ENCODE measurements around the gene POU2AF2. TPM values are rescaled to one million over a fixed set of nuclear protein-coding genes. Genes with fewer than 3 reads are reported as not detected.

The POU2AF2 gene
- total RNA-seq (not detected), polyA plus RNA-seq (not detected)

- H3K9me3 Mint-ChIP-seq = peaks cover 0 to 4% (median 0%) of the 10 kb centered on the region in 7 donors
- H3K27ac Mint-ChIP-seq = no peak within 1 kb of the TSS
- ATAC-seq (ENCODE audit: low read depth in 2 of 2) = no peak
- peaks cover 25% of the 10 kb centered on the region for H3K27me3 Mint-ChIP-seq
- Histone ChIP-seq H3K4me1 (ENCODE audit: control insufficient read depth, insufficient read depth, low read length, poor library complexity, severe bottlenecking) (no peaks in the 10 kb centered on the region), H3K27me3 (ENCODE audit: control insufficient read depth, insufficient read depth, low read length) (peaks cover 10% of the 10 kb centered on the region), H3K9me3 (ENCODE audit: control insufficient read depth in 2 of 2, low read length in 2 of 2) (no peaks in the 10 kb centered on the region), H3K36me3 (ENCODE audit: control insufficient read depth, insufficient read depth, low read length) (no peaks in the 10 kb centered on the region), H3K4me3 (ENCODE audit: low read depth, low read length) (no peak within 1 kb of the TSS), H3K27ac (ENCODE audit: insufficient read depth, low read length, poor library complexity, severe bottlenecking) (no peak within 1 kb of the TSS)
- H3K4me1 Mint-ChIP-seq = no peaks in the 10 kb centered on the region
- H3K4me3 Mint-ChIP-seq = no peak within 1 kb of the TSS
- no peak for DNase-seq
- no peaks in the 10 kb centered on the region for H3K36me3 Mint-ChIP-seq
These were observed at the start of gene POU2AF2 for GRCh38 chr11:111245425-111245824. Gene POU2AF2, plus strand, starts transcription at chr11:111245725. Its CDS starts 129 bp downstream, at chr11:111245854.

- peaks cover 0 to 3% (median 0%) of the 10 kb centered on the region in 7 donors for H3K9me3 Mint-ChIP-seq
- Histone ChIP-seq H3K4me3 (ENCODE audit: low read depth, low read length) (no peak overlapping the region), H3K9me3 (ENCODE audit: control insufficient read depth in 2 of 2, low read length in 2 of 2) (no peaks in the 10 kb centered on the region), H3K36me3 (ENCODE audit: control insufficient read depth, insufficient read depth, low read length) (no peaks in the 10 kb centered on the region), H3K4me1 (ENCODE audit: control insufficient read depth, insufficient read depth, low read length, poor library complexity, severe bottlenecking) (no peaks in the 10 kb centered on the region), H3K27me3 (ENCODE audit: control insufficient read depth, insufficient read depth, low read length) (peaks cover 5% of the 10 kb centered on the region), H3K27ac (ENCODE audit: insufficient read depth, low read length, poor library complexity, severe bottlenecking) (no peak overlapping the region)
- H3K4me3 Mint-ChIP-seq = no peak overlapping the region
- H3K4me1 Mint-ChIP-seq = no peaks in the 10 kb centered on the region
- ATAC-seq (ENCODE audit: low read depth in 2 of 2) (no peak), DNase-seq (no peak)
- no peak overlapping the region for H3K27ac Mint-ChIP-seq
- peaks cover 11% of the 10 kb centered on the region for H3K27me3 Mint-ChIP-seq
- no peaks in the 10 kb centered on the region for H3K36me3 Mint-ChIP-seq
These were observed 45.5 kb upstream of the POU2AF2 start for GRCh38 chr11:111200010-111200534.

GRCh38 chr11:111204211-111204610 is 41.3 kb upstream of the POU2AF2 start:
- Histone ChIP-seq H3K4me1 (ENCODE audit: control insufficient read depth, insufficient read depth, low read length, poor library complexity, severe bottlenecking) (no peaks in the 10 kb centered on the region), H3K27me3 (ENCODE audit: control insufficient read depth, insufficient read depth, low read length) (peaks cover 4% of the 10 kb centered on the region), H3K4me3 (ENCODE audit: low read depth, low read length) (no peak overlapping the region), H3K36me3 (ENCODE audit: control insufficient read depth, insufficient read depth, low read length) (no peaks in the 10 kb centered on the region), H3K9me3 (ENCODE audit: control insufficient read depth in 2 of 2, low read length in 2 of 2) (no peaks in the 10 kb centered on the region), H3K27ac (ENCODE audit: insufficient read depth, low read length, poor library complexity, severe bottlenecking) (no peak overlapping the region)
- Mint-ChIP-seq H3K4me1 (no peaks in the 10 kb centered on the region), H3K4me3 (no peak overlapping the region), H3K27ac (no peak overlapping the region), H3K9me3 (no peaks in the 10 kb centered on the region), H3K36me3 (no peaks in the 10 kb centered on the region), H3K27me3 (peaks cover 9% of the 10 kb centered on the region)
- ATAC-seq (ENCODE audit: low read depth in 2 of 2) (no peak), DNase-seq (no peak)

GRCh38 chr11:111205632-111206385 is 39.7 kb upstream of the POU2AF2 start:
- no peaks in the 10 kb centered on the region for H3K9me3 Mint-ChIP-seq
- no peaks in the 10 kb centered on the region for H3K27me3 Mint-ChIP-seq
- no peak overlapping the region for H3K4me3 ChIP-seq (ENCODE audit: low read depth, low read length)
- no peaks in the 10 kb centered on the region for H3K4me1 Mint-ChIP-seq
- ATAC-seq (ENCODE audit: low read depth in 2 of 2) (no peak), DNase-seq (peak in 1 of 3 donors; percentile 5)
- no peaks in the 10 kb centered on the region for H3K4me1 ChIP-seq (ENCODE audit: control insufficient read depth, insufficient read depth, low read length, poor library complexity, severe bottlenecking)
- H3K27ac Mint-ChIP-seq = no peak overlapping the region
- no peaks in the 10 kb centered on the region for H3K36me3 Mint-ChIP-seq
- no peak overlapping the region for H3K27ac ChIP-seq (ENCODE audit: insufficient read depth, low read length, poor library complexity, severe bottlenecking)
- no peaks in the 10 kb centered on the region for H3K9me3 ChIP-seq (ENCODE audit: control insufficient read depth in 2 of 2, low read length in 2 of 2)
- H3K27me3 ChIP-seq (ENCODE audit: control insufficient read depth, insufficient read depth, low read length) = peaks cover 4% of the 10 kb centered on the region
- no peaks in the 10 kb centered on the region for H3K36me3 ChIP-seq (ENCODE audit: control insufficient read depth, insufficient read depth, low read length)
- H3K4me3 Mint-ChIP-seq = no peak overlapping the region

GRCh38 chr11:111206472-111206871 is 39.1 kb upstream of the POU2AF2 start:
- DNase-seq (no peak), ATAC-seq (ENCODE audit: low read depth in 2 of 2) (no peak)
- peaks cover 2% of the 10 kb centered on the region for H3K27me3 Mint-ChIP-seq
- Histone ChIP-seq H3K4me3 (ENCODE audit: low read depth, low read length) (no peak overlapping the region), H3K36me3 (ENCODE audit: control insufficient read depth, insufficient read depth, low read length) (no peaks in the 10 kb centered on the region), H3K27ac (ENCODE audit: insufficient read depth, low read length, poor library complexity, severe bottlenecking) (no peak overlapping the region), H3K9me3 (ENCODE audit: control insufficient read depth in 2 of 2, low read length in 2 of 2) (no peaks in the 10 kb centered on the region), H3K27me3 (ENCODE audit: control insufficient read depth, insufficient read depth, low read length) (peaks cover 4% of the 10 kb centered on the region), H3K4me1 (ENCODE audit: control insufficient read depth, insufficient read depth, low read length, poor library complexity, severe bottlenecking) (no peaks in the 10 kb centered on the region)
- H3K36me3 Mint-ChIP-seq = no peaks in the 10 kb centered on the region
- H3K4me3 Mint-ChIP-seq = no peak overlapping the region
- H3K9me3 Mint-ChIP-seq = no peaks in the 10 kb centered on the region
- no peak overlapping the region for H3K27ac Mint-ChIP-seq
- H3K4me1 Mint-ChIP-seq = no peaks in the 10 kb centered on the region

GRCh38 chr11:111207213-111207612 is 38.3 kb upstream of the POU2AF2 start:
- Mint-ChIP-seq H3K4me1 (no peaks in the 10 kb centered on the region), H3K9me3 (no peaks in the 10 kb centered on the region), H3K27me3 (peaks cover 5% of the 10 kb centered on the region), H3K4me3 (no peak overlapping the region), H3K27ac (peak overlapping the region in 1 of 3 donors; percentile 15), H3K36me3 (no peaks in the 10 kb centered on the region)
- DNase-seq (no peak), ATAC-seq (ENCODE audit: low read depth in 2 of 2) (no peak)
- no peak overlapping the region for H3K4me3 ChIP-seq (ENCODE audit: low read depth, low read length)
- H3K36me3 ChIP-seq (ENCODE audit: control insufficient read depth, insufficient read depth, low read length) = no peaks in the 10 kb centered on the region
- H3K4me1 ChIP-seq (ENCODE audit: control insufficient read depth, insufficient read depth, low read length, poor library complexity, severe bottlenecking) = no peaks in the 10 kb centered on the region
- no peak overlapping the region for H3K27ac ChIP-seq (ENCODE audit: insufficient read depth, low read length, poor library complexity, severe bottlenecking)
- peaks cover 4% of the 10 kb centered on the region for H3K27me3 ChIP-seq (ENCODE audit: control insufficient read depth, insufficient read depth, low read length)
- no peaks in the 10 kb centered on the region for H3K9me3 ChIP-seq (ENCODE audit: control insufficient read depth in 2 of 2, low read length in 2 of 2)

- H3K4me1 ChIP-seq (ENCODE audit: control insufficient read depth, insufficient read depth, low read length, poor library complexity, severe bottlenecking) = no peaks in the 10 kb centered on the region
- H3K27me3 ChIP-seq (ENCODE audit: control insufficient read depth, insufficient read depth, low read length) = no peaks in the 10 kb centered on the region
- H3K4me3 ChIP-seq (ENCODE audit: low read depth, low read length) = no peak overlapping the region
- Mint-ChIP-seq H3K4me1 (no peaks in the 10 kb centered on the region), H3K4me3 (no peak overlapping the region), H3K36me3 (no peaks in the 10 kb centered on the region), H3K27me3 (peaks cover 5% of the 10 kb centered on the region), H3K9me3 (no peaks in the 10 kb centered on the region), H3K27ac (no peak overlapping the region)
- no peaks in the 10 kb centered on the region for H3K36me3 ChIP-seq (ENCODE audit: control insufficient read depth, insufficient read depth, low read length)
- H3K9me3 ChIP-seq (ENCODE audit: control insufficient read depth in 2 of 2, low read length in 2 of 2) = no peaks in the 10 kb centered on the region
- no peak for ATAC-seq (ENCODE audit: low read depth in 2 of 2)
- no peak for DNase-seq
- no peak overlapping the region for H3K27ac ChIP-seq (ENCODE audit: insufficient read depth, low read length, poor library complexity, severe bottlenecking)
These were observed 35.8 kb upstream of the POU2AF2 start for GRCh38 chr11:111209543-111210355.

Data from CD4-positive, CD25-positive, alpha-beta regulatory T cell (primary cell).